ENCODE data around the gene PCNX1.
"Not testable (repeated sequence)": the region's sequence is repeated elsewhere in the genome, so short reads cannot be mapped to it uniquely, and the experiment has no call there.

PCNX1 gene

GRCh38 chr14:71135496-71135895 is 228.2 kb downstream of the PCNX1 start:
- H3K4me3 ChIP-seq (ENCODE audit: low read length): no peak overlapping the region
- DNase-seq (ENCODE audit: low read depth, low spot score): no peak

GRCh38 chr14:71135911-71136310 is 228.7 kb downstream of the PCNX1 start:
- no peak for DNase-seq (ENCODE audit: low read depth, low spot score)
- no peak overlapping the region for H3K4me3 ChIP-seq (ENCODE audit: low read length)

GRCh38 chr14:71136386-71137060 is 229.3 kb downstream of the PCNX1 start:
- DNase-seq (ENCODE audit: low read depth, low spot score): no peak
- no peak overlapping the region for H3K4me3 ChIP-seq (ENCODE audit: low read length)

GRCh38 chr14:71137536-71138447 is 230.5 kb downstream of the PCNX1 start:
- DNase-seq (ENCODE audit: low read depth, low spot score): no peak
- no peak overlapping the region for H3K4me3 ChIP-seq (ENCODE audit: low read length)

- DNase-seq (ENCODE audit: low read depth, low spot score): peak; percentile 32
- H3K4me3 ChIP-seq (ENCODE audit: low read length): no peak overlapping the region
Observed at GRCh38 chr14:71138448-71139293, 231.4 kb downstream of the PCNX1 start.

- DNase-seq (ENCODE audit: low read depth, low spot score): no peak
- no peak overlapping the region for H3K4me3 ChIP-seq (ENCODE audit: low read length)
Observed at GRCh38 chr14:71139294-71139946, 232.2 kb downstream of the PCNX1 start.

- no peak for DNase-seq (ENCODE audit: low read depth, low spot score)
- H3K4me3 ChIP-seq (ENCODE audit: low read length): no peak overlapping the region
Observed at GRCh38 chr14:71140157-71140556, 232.9 kb downstream of the PCNX1 start.

- H3K4me3 ChIP-seq (ENCODE audit: low read length): no peak overlapping the region
- DNase-seq (ENCODE audit: low read depth, low spot score): no peak
Observed at GRCh38 chr14:71141701-71142374, 234.6 kb downstream of the PCNX1 start.

- DNase-seq (ENCODE audit: low read depth, low spot score): peak; percentile 78
- H3K4me3 ChIP-seq (ENCODE audit: low read length): no peak overlapping the region
Observed at GRCh38 chr14:71142375-71143038, 235.2 kb downstream of the PCNX1 start.

- H3K4me3 ChIP-seq (ENCODE audit: low read length): no peak overlapping the region
- peak; percentile 75 for DNase-seq (ENCODE audit: low read depth, low spot score)
Observed at GRCh38 chr14:71143381-71144290, 236.4 kb downstream of the PCNX1 start.

- not testable (repeated sequence) for DNase-seq (ENCODE audit: low read depth, low spot score); H3K4me3 ChIP-seq (ENCODE audit: low read length)
Observed at GRCh38 chr14:71147335-71147734, 240.1 kb downstream of the PCNX1 start.

GRCh38 chr14:71148627-71149026 is 241.4 kb downstream of the PCNX1 start:
- DNase-seq (ENCODE audit: low read depth, low spot score): peak; percentile 74

GRCh38 chr14:71150737-71151136 is 243.5 kb downstream of the PCNX1 start:
- DNase-seq (ENCODE audit: low read depth, low spot score): no peak
- H3K4me3 ChIP-seq (ENCODE audit: low read length): no peak overlapping the region

More at GRCh38 chr14:71148627-71149026, 241.4 kb downstream of the PCNX1 start:
- H3K4me3 ChIP-seq (ENCODE audit: low read length): no peak overlapping the region

- no peak overlapping the region for H3K4me3 ChIP-seq (ENCODE audit: low read length)
- no peak for DNase-seq (ENCODE audit: low read depth, low spot score)
Observed at GRCh38 chr14:71155743-71156142, 248.5 kb downstream of the PCNX1 start.

- H3K4me3 ChIP-seq (ENCODE audit: low read length): no peak overlapping the region
- no peak for DNase-seq (ENCODE audit: low read depth, low spot score)
Observed at GRCh38 chr14:71163050-71163841, 256.0 kb downstream of the PCNX1 start.
